BE2C (cell line): ENCODE results near the gene ZFYVE21.
A peak's percentile ranks its signal among the peaks of the same experiment; 100 is the strongest.

ENCODE experiments used
- DNase-seq: peaks from one replicate; pipeline ENCODE4 v3.0.0-alpha.2; 2020
- H3K27me3 ChIP-seq: fragments of 250-450 bp; sonication (Bioruptor Pico); 2 replicates; pipeline ENCODE4 v1.5.1; 2020; ENCODE audit warnings: mild to moderate bottlenecking
- H3K36me3 ChIP-seq: fragments of 250-450 bp; sonication (Bioruptor Pico); 2 replicates; pipeline ENCODE4 v1.5.1; 2020; ENCODE audit warnings: mild to moderate bottlenecking
- H3K4me1 ChIP-seq: fragments of 250-450 bp; sonication (Bioruptor Pico); 2 replicates; pipeline ENCODE4 v1.5.1; 2020
- H3K4me3 ChIP-seq: 2 replicates; pipeline ENCODE4 v1.5.1; 2011; ENCODE audit warnings: low read depth, low read length
- H3K9me3 ChIP-seq: fragments of 250-450 bp; sonication (Bioruptor Pico); 2 replicates; pipeline ENCODE4 v1.5.1; 2020
- TF ChIP-seq, protein P1 (sequence below): IDR thresholded peaks from 2 replicates; pipeline ENCODE4 v1.5.1; 2012; ENCODE audit warnings: mild to moderate bottlenecking, low read depth, low read length

ZFYVE21 gene

DNA sequence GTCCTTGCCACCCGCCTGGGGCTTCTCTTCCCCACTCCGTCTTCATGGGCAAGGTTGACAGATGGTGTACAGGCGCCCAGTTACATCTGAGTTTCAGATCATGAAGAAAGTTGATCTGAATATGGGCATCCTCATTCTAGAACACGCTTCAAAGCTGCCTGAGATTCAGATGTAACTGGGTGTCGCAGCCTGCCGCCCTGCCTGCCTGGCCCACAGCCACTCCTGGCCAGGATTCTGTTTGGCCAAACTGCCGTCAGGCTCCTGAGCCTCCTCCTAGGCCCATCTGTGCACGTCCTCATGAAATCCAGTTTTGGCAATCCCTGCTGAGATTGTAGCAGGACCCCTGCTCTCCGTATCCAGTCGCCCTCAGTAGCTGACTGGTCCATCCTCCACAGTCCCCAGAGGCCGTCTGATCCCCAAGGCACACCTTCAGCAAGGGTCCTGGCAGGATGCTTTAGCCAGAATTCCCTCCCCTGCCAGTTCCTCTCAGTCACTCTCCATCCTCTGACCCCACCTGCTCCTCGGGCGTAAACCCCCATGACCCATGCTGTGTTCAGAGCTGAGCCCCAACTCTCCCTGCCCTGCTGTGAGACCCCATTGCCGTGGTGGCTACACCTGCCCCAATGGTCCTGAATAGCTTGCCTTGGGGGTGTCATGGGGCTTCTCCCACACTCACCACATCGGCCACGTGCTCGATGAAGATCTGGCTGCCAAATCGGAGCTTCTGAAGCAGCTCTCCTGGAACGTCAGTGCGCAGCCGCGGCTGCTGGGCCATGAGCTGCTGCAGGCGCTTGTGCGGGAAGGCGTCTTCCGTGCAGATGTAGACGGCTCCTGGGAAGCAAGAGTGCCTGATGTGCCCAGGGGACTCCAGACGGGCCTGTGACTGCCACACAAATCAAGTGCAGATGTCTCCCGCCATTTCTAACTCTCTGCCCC, 12.8 kb upstream of the ZFYVE21 start:
- TF ChIP-seq, protein P1, sequence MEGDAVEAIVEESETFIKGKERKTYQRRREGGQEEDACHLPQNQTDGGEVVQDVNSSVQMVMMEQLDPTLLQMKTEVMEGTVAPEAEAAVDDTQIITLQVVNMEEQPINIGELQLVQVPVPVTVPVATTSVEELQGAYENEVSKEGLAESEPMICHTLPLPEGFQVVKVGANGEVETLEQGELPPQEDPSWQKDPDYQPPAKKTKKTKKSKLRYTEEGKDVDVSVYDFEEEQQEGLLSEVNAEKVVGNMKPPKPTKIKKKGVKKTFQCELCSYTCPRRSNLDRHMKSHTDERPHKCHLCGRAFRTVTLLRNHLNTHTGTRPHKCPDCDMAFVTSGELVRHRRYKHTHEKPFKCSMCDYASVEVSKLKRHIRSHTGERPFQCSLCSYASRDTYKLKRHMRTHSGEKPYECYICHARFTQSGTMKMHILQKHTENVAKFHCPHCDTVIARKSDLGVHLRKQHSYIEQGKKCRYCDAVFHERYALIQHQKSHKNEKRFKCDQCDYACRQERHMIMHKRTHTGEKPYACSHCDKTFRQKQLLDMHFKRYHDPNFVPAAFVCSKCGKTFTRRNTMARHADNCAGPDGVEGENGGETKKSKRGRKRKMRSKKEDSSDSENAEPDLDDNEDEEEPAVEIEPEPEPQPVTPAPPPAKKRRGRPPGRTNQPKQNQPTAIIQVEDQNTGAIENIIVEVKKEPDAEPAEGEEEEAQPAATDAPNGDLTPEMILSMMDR = no peak
- Histone ChIP-seq H3K27me3 (no peaks in the 10 kb centered on the region), H3K36me3 (peaks cover 96% of the 10 kb centered on the region), H3K4me3 (no peak overlapping the region), H3K4me1 (peaks cover 50% of the 10 kb centered on the region), H3K9me3 (no peaks in the 10 kb centered on the region)
- DNase-seq = peak; percentile 74

DNA sequence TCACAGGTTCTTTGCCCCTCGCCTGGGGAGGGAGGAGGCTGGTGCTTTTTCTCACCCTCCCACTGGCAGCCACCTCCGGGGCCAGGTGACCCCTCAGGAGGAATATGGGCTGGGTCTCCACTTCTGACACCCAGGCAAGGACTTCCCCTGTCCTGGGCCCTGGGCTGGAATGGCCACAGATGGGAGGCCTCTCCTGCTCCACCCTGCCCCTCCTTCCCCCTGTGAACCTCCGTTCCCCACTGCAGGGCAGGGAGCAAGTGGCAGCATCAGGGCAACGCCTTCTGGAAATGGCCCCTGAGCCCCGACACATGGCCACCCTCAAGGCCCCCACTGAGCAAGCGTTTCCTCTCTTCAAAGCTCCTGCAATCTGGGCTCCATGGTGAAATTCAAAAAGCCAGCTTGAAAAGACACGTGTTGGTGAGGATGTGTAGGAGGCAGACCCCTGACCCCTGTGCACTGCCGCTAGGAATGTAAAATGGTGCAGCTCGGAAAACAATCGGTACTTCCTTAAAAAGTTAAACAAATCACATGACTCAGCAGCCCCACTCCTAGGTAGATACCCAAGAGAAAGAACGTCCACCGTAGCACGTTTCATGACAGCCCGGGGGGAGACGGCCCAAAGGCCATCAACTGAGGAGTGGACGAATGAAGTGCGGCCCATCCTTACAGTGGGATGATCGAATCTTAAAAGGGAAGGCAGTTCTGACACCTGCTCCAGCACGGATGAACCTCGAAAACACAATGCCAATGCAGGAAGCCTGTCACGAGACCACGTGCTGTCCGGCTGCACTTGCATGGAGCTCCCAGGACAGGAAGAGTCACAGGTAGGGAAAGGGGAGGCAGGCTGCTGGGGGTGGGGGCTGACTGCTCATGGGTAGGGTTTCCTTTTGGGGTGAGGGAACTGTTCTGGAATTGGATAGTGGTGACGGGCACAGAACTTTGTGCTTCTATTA, 11.9 kb upstream of the ZFYVE21 start:
- DNase-seq = no peak
- TF ChIP-seq, protein P1 = no peak
- peaks cover 96% of the 10 kb centered on the region for H3K36me3 ChIP-seq
- H3K9me3 ChIP-seq = no peaks in the 10 kb centered on the region
- H3K27me3 ChIP-seq = no peaks in the 10 kb centered on the region
- peaks cover 44% of the 10 kb centered on the region for H3K4me1 ChIP-seq
- H3K4me3 ChIP-seq = no peak overlapping the region

DNA sequence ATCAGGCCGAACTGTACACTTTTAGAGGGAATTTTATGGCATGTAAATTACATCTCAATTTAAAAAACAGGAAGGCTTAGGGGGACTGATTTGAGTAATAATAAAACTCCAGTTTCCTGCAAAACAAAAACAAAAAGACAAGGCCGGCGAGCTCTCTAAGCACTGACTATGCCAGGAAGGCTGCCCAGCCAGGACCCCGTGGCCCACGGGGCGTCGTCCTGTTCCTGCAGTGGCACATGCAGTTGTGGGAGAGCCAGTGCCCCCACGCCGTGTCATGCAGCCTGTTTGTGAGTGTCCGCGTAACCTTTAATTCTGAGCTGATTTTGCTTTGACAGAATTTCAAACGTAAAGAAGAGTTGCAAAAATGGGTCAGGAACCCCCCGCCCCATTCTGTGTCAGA, 10.9 kb upstream of the ZFYVE21 start:
- peaks cover 41% of the 10 kb centered on the region for H3K4me1 ChIP-seq
- no peaks in the 10 kb centered on the region for H3K27me3 ChIP-seq
- TF ChIP-seq, protein P1 = no peak
- peaks cover 96% of the 10 kb centered on the region for H3K36me3 ChIP-seq
- H3K9me3 ChIP-seq = no peaks in the 10 kb centered on the region
- DNase-seq = no peak
- no peak overlapping the region for H3K4me3 ChIP-seq

DNA sequence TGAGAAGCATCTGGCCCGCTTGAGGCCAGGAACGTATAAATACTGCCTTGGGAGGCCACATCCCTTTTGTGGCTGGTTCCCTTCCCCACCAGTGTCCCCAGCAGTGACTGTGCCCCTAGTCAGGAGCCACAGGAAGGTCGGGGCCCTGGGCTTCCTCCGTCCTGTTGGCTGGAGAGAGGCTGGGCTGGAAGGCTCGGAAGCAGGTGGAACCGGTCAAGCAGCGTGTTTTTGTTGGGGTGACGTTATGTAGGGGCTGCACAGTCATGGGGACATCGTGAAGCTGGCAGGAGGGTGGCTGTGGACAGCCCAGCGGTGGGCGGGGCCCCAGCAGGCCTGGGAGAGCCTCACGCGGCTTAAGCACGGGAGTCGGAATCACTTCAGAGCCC, 10.5 kb upstream of the ZFYVE21 start:
- Histone ChIP-seq H3K4me3 (no peak overlapping the region), H3K9me3 (no peaks in the 10 kb centered on the region), H3K27me3 (no peaks in the 10 kb centered on the region), H3K36me3 (peaks cover 96% of the 10 kb centered on the region), H3K4me1 (peaks cover 37% of the 10 kb centered on the region)
- no peak for DNase-seq
- TF ChIP-seq, protein P1 = no peak

DNA sequence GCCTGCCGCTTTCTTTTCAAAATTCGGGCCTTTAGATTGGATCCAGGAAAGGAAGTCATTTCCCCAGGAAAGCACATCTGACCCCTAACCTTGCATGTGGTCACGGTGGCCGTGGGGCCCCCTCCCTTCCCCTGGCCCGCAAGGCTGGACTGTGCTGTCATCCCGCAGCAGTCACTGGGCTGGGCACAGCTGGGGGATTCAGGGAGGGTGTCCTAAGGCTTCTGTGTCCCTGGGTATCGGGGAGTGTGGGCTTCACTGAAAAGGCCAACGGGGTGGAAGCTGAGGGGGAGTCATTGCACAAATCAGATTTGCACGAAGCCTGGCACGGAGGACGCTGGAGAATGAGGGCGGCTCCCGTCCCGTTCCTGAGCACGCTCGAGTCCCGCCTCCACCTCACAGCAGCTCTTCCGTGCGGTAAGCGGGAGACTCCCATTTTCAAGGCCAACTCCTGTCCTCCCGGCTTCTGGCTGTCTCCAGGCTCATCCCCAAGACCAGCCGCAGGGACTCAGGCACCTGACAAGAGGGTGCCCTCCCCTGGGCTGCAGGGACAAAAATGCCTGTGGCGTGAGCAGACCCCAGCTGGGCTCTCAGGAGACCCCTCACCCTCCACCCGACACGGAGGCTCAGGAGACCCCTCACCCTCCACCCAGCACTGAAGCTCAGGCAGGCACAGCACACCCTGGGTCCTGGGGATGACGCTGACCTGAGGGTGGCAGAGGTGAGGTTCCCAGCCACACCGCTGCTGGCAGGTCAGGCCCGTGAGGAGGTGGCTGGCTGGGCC, 9.9 kb upstream of the ZFYVE21 start:
- TF ChIP-seq, protein P1 = no peak
- peaks cover 90% of the 10 kb centered on the region for H3K36me3 ChIP-seq

More for the DNA sequence above, 9.9 kb upstream of the ZFYVE21 start:
- no peaks in the 10 kb centered on the region for H3K27me3 ChIP-seq
- no peaks in the 10 kb centered on the region for H3K9me3 ChIP-seq
- H3K4me3 ChIP-seq = no peak overlapping the region
- H3K4me1 ChIP-seq = peaks cover 31% of the 10 kb centered on the region
- no peak for DNase-seq
